Coronary artery (tissue), 2 donors: Measurements from ENCODE around the gene ARHGAP24.

ENCODE experiments used
- DNase-seq: peaks from one replicate; pipeline ENCODE4 v3.0.0-alpha.2; 2017; ENCODE audit warnings: low spot score
- H3K27ac ChIP-seq, 2 donors: fragments of 200-600 bp; sonication (generic); one replicate each; pipeline ENCODE4 v1.5.1; 2016 to 2019
- H3K4me3 ChIP-seq: fragments of 200-600 bp; sonication (generic); 2 replicates; pipeline ENCODE4 v1.5.1; 2016; ENCODE audit warnings: mild to moderate bottlenecking, moderate library complexity
- TF ChIP-seq, protein P1 (sequence below): fragments of 200-600 bp; sonication (generic); IDR thresholded peaks from one replicate; pipeline ENCODE4 v1.5.1; 2019; ENCODE audit warnings: antibody characterized with exemption

ARHGAP24 gene

DNA sequence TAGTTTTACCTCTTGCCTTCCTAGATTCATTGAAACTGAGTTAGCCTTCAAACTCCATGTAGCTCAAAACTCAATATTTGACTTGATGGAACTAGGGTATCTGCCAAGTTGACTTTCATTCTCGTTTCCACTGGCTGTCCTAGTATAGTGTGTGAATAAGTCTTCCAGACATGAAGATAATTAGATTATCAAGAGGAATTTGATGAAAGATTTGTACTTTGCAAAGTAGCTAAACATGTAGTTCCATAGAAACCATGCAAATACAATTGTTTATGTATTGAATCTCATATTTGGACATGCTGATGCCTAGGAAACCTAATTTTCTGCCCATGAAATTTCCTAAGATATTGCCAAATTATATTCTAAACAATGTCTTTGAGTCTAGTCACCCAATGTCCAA, 297.5 kb downstream of the ARHGAP24 start:
- DNase-seq, result no peak
- TF ChIP-seq, protein P1, sequence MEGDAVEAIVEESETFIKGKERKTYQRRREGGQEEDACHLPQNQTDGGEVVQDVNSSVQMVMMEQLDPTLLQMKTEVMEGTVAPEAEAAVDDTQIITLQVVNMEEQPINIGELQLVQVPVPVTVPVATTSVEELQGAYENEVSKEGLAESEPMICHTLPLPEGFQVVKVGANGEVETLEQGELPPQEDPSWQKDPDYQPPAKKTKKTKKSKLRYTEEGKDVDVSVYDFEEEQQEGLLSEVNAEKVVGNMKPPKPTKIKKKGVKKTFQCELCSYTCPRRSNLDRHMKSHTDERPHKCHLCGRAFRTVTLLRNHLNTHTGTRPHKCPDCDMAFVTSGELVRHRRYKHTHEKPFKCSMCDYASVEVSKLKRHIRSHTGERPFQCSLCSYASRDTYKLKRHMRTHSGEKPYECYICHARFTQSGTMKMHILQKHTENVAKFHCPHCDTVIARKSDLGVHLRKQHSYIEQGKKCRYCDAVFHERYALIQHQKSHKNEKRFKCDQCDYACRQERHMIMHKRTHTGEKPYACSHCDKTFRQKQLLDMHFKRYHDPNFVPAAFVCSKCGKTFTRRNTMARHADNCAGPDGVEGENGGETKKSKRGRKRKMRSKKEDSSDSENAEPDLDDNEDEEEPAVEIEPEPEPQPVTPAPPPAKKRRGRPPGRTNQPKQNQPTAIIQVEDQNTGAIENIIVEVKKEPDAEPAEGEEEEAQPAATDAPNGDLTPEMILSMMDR, result no peak

DNA sequence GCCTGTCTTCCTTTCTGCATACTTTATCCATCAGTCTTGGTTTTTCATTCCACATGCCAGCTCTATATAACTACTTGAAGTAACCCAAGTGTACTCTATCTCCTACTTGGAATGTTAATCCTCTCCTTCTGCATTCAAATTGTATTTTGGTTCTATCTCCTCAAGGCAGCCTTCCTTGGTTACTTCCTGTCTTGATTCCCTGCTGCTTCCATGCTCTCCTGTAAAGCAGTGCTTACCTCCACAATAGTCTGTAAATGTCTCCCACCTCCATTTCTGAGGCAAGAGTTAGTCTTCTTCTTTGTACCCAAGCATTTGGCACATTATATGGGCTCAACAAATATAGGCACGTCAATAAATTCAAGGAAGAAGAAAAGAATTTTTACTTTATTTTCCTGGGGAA, 298.4 kb downstream of the ARHGAP24 start:
- DNase-seq, result no peak
- Histone ChIP-seq H3K27ac (no peak overlapping the region), H3K4me3 (no peak overlapping the region)
- TF ChIP-seq, protein P1, result no peak

More for the DNA sequence above, 297.5 kb downstream of the ARHGAP24 start:
- H3K4me3 ChIP-seq, result no peak overlapping the region
- no peak overlapping the region for H3K27ac ChIP-seq

DNA sequence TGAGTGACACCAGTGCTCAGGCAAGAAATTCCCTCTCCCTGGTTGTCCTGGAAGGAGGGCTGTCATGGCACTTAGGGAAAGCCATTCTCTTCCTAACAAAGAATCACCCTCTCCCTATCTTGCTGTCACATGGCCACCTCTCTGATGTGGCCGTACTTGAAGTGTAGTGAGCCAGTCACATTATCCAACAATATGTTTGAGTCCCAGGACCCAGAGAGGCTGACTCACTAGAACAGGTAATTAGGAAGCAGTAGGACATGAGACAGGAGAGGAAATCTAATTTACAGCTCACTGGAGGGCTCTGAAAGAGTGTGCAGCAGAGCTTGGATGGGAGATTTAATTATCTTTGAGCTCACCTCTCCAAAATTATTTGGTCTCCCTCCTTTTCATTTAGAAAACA, 299.1 kb downstream of the ARHGAP24 start:
- Histone ChIP-seq H3K4me3 (no peak overlapping the region), H3K27ac (no peak overlapping the region)
- TF ChIP-seq, protein P1, result no peak
- DNase-seq, result no peak

GRCh38 chr4:85774489-85774888, 299.5 kb downstream of the ARHGAP24 start:
- TF ChIP-seq, protein P1, result no peak
- H3K27ac ChIP-seq, result no peak overlapping the region
- no peak for DNase-seq

DNA sequence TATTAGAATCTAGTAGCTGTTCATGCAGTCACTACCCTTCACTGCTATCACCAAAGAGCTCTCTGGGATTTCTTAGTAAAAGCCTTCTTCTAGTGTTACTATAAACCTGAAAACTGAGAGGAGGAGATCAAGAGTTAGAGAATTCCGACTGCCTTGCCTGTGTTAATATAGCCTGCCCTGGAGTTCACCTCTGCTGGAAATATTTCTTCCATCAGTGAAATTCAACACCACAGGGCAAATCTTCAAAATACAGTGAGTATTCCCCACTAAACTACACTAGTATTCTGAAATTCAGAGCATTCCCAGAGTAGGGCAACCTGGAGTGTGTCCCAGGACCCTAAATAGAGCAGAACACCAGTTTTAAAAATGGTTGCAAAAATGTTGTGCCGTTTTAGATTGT, 301.1 kb downstream of the ARHGAP24 start:
- no peak overlapping the region for H3K4me3 ChIP-seq
- TF ChIP-seq, protein P1, result no peak
- H3K27ac ChIP-seq, result no peak overlapping the region
- DNase-seq, result no peak

More at GRCh38 chr4:85774489-85774888, 299.5 kb downstream of the ARHGAP24 start:
- no peak overlapping the region for H3K4me3 ChIP-seq

GRCh38 chr4:85776579-85776978, 301.6 kb downstream of the ARHGAP24 start:
- Histone ChIP-seq H3K4me3 (no peak overlapping the region), H3K27ac (no peak overlapping the region)
- TF ChIP-seq, protein P1, result no peak
- no peak for DNase-seq

GRCh38 chr4:85777908-85778631, 303.1 kb downstream of the ARHGAP24 start:
- Histone ChIP-seq H3K4me3 (peak overlapping the region; percentile 62), H3K27ac (peak overlapping the region; percentile 31 to 76)
- TF ChIP-seq, protein P1, result no peak
- no peak for DNase-seq
